ENCODE measurements around the gene KLHL10.
"Not testable (repeated sequence)": the region's sequence is repeated elsewhere in the genome, so short reads cannot be mapped to it uniquely, and the experiment has no call there.

KLHL10 gene

GRCh38 chr17:41813699-41814124 lies 23.9 kb upstream of the KLHL10 start:
- DNase-seq = no peak

- no peak for DNase-seq
Observed at GRCh38 chr17:41814195-41814594, 23.4 kb upstream of the KLHL10 start.

DNA sequence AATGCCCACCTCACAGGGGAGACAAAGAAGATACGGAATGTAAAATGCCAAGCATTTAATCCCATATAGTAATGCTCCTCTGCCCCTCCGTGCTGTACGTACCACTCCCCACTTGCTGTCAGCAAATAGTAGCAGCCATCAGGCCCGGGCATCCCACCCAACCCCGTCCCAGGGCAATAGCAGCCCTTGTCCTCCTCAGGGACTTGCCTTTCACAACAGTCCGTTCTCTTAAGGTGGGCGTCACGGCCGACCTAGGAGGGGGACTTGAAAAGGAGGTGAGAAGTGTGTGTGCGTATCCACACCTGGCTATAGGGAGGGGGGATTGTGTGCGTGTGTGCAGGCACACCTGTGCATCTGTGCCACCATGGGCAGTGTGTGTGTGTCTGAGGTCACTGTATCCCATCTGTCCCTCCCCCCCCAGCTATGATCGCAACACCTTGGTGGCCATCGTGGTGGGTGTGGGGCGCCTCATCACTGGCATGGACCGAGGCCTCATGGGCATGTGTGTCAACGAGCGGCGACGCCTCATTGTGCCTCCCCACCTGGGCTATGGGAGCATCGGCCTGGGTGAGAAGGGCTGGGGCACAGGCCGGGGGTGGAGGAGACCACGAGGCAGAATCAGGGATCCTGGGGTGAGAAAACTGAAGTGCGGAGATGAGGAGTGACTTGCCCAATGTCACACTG lies 20.8 kb upstream of the KLHL10 start:
- no peak for DNase-seq

GRCh38 chr17:41818024-41818423 lies 19.6 kb upstream of the KLHL10 start:
- DNase-seq = no peak

GRCh38 chr17:41821776-41822175 lies 15.8 kb upstream of the KLHL10 start:
- no peak for DNase-seq

DNA sequence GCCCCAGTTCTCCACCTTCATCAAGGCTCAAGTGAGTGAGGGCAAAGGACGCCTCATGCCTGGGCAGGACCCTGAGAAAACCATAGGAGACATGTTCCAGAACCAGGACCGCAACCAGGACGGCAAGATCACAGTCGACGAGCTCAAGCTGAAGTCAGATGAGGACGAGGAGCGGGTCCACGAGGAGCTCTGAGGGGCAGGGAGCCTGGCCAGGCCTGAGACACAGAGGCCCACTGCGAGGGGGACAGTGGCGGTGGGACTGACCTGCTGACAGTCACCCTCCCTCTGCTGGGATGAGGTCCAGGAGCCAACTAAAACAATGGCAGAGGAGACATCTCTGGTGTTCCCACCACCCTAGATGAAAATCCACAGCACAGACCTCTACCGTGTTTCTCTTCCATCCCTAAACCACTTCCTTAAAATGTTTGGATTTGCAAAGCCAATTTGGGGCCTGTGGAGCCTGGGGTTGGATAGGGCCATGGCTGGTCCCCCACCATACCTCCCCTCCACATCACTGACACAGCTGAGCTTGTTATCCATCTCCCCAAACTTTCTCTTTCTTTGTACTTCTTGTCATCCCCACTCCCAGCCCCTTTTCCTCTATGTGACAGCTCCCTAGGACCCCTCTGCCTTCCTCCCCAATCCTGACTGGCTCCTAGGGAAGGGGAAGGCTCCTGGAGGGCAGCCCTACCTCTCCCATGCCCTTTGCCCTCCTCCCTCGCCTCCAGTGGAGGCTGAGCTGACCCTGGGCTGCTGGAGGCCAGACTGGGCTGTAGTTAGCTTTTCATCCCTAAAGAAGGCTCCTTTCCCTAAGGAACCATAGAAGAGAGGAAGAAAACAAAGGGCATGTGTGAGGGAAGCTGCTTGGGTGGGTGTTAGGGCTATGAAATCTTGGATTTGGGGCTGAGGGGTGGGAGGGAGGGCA lies 15.1 kb upstream of the KLHL10 start:
- DNase-seq = no peak

GRCh38 chr17:41823141-41823524 lies 14.5 kb upstream of the KLHL10 start:
- DNase-seq = no peak

- DNase-seq = no peak
Observed at GRCh38 chr17:41823580-41823979, 14.0 kb upstream of the KLHL10 start.

DNA sequence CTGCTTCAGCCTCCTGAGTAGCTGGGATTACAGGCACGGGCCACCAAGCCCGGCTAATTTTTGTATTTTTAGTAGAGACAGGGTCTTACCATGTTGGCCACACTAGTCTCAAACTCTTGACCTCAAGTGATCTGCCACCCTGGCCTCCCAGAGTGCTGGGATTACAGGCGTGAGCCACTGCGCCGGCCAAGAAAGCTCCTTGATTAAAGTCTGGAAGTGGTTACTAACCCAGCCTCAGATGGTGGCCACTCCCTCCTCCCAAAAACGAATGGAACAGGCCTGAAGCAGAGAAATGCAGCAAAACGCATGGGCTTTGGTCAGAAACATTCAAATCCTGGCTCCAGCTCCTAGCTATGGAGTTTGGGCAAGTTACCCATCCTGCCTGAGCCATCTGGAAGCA lies 13.5 kb upstream of the KLHL10 start:
- DNase-seq = no peak

GRCh38 chr17:41825175-41825845 lies 12.3 kb upstream of the KLHL10 start:
- no peak for DNase-seq

DNA sequence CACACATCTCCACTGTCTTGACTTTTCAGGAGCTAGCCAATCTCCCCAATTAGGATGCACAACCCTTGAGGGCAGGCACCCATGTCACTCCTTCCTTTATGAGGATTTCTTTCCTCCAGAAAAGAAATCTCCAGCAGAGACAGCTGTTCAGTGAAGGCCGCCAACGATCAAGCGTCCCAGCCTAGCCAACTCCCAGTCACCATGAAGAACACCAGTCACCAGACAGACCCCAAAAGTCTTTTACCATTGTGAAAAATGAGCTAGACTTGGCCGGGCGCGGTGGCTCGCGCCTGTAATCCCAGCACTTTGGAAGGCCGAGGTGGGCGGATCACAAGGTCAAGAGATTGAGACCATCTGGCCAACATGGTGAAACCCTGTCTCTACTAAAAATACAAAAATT lies 7.7 kb upstream of the KLHL10 start:
- not testable (repeated sequence) for DNase-seq

- DNase-seq = no peak
Observed at GRCh38 chr17:41835214-41835799, 2.3 kb upstream of the KLHL10 start.

- DNase-seq = peak; percentile 65
Observed at GRCh38 chr17:41835800-41836549, 1.6 kb upstream of the KLHL10 start, which contains the start of gene NT5C3B. TSS of gene NT5C3B (minus strand) at chr17:41836232. CDS start at chr17:41836193, 39 bp downstream.

DNA sequence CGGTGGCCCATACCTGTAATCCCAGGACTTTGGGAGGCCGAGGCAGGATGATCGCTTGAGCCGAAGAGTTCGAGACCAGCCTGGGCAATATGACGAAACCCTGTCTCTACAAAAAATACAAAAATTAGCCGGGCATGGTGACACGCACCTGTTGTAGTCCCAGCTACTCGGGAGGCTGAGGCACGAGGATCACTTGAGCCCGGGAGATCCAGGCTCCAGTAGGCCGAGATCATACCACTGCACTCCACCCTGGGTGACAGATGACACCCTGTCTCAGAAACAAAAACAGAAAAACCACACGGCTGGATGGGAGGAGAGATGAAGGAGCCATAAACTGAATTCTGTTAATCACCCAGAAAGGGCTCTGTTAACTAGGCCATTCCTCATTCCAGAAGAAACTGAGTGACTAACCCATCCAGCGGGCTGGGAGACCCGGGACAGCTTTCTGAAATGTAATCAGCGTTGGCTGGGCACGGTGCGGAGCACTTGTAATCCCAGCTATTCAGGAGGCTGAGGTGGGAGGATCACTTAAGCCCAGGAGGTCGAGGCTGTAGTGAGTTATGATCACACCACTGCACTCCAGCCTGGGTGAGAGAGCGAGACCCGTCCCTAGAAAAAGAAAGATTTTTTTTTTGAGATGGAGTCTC lies 952 bp upstream of the KLHL10 start:
- no peak for DNase-seq

GRCh38 chr17:41839448-41839847 lies 1.8 kb downstream of the KLHL10 start:
- DNase-seq = not testable (repeated sequence)

- DNase-seq = not testable (repeated sequence)
Observed at GRCh38 chr17:41840781-41841180, 3.2 kb downstream of the KLHL10 start.

DNA sequence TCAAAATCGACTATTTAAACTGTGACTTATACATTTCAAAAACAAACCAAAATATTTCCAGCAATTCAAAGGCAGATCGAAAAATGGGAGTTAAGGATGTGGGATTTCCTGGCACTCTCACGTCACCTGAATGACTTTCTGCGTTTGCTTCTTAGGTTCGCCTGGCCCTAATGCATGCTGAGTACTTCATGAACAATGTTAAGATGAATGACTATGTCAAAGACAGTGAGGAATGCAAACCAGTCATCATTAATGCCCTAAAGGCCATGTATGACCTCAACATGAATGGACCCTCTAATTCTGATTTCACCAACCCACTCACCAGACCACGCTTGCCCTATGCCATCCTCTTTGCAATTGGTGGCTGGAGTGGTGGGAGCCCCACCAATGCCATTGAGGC lies 7.3 kb downstream of the KLHL10 start:
- no peak for DNase-seq

DNA sequence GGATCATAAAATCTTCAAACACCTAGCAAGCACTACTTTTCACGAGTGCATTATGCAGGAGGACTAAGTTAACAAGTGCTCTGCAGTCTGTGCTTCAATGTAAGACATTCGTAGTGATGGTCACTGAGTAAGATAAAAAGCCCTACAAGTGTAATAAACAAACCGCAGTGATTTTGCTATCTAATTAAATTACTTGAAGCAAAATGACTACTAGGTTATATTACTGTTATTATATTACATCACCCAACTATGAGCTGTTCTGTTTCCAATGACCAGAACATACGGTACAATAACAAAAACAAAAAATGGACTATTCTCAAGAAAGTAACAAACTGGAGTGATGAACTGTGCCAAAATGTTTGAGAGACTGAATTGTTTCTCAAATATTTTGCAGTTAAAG lies 11.2 kb downstream of the KLHL10 start:
- no peak for DNase-seq

- DNase-seq = no peak
Observed at GRCh38 chr17:41849251-41849990, 11.8 kb downstream of the KLHL10 start.

DNA sequence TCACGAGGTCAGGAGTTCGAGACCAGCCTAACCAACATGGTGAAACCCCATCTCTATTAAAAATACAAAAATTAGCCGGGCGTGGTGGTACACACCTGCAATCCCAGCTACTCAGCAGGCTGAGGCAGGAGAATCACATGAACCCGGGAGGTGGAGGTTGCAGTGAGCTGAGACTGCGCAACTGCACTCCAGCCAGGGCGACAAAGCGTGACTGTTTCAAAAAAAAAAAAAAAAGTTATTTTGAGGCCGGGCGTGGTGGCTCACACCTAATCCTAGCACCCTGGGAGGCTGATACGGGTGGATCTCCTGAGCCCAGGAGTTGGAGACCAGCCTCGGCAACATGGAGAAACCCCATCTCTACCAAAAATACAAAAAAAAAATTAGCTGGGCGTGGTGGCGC lies 13.8 kb downstream of the KLHL10 start:
- DNase-seq = not testable (repeated sequence)

All from activated CD4-positive, alpha-beta T cell treated with anti-CD3 and anti-CD28 coated beads for 48 hours (primary cell).